AG04450 (cell line): Measurements from ENCODE around the gene SF3B2. TPM values are rescaled to one million over a fixed set of nuclear protein-coding genes. Genes with fewer than 3 reads are reported as not detected.
"Not testable (repeated sequence)": the region's sequence is repeated elsewhere in the genome, so short reads cannot be mapped to it uniquely, and the experiment has no call there.

Source experiments
- CTCF ChIA-PET: fragments of 300-600, 350-600 bp; formaldehyde crosslinking; extraction: SDS; loops from one replicate; lab custom pipeline; 2022; ENCODE audit warnings: antibody characterized with exemption, inconsistent platforms; lab: Charles Lee
- POLR2A ChIA-PET: fragments of 350-600 bp; formaldehyde crosslinking; extraction: SDS; loops from one replicate; lab custom pipeline; 2021; ENCODE audit warnings: antibody characterized with exemption, inconsistent platforms; lab: Yijun Ruan, JAX
- DNase-seq: peaks from one replicate; pipeline ENCODE4 v3.0.0-alpha.2; 2011; ENCODE audit warnings: low read depth, low spot score
- H3K27ac ChIP-seq: one replicate; pipeline ENCODE4 v1.5.1; 2012; ENCODE audit warnings: low read depth, low read length, control low read depth
- H3K27me3 ChIP-seq: one replicate; pipeline ENCODE4 v1.6.0; 2012; ENCODE audit warnings: low read length; ENCODE audit not compliant: control insufficient read depth, insufficient read depth
- H3K4me3 ChIP-seq: 2 replicates; pipeline ENCODE4 v1.5.1; 2011; ENCODE audit warnings: mild to moderate bottlenecking, low read depth, low read length, control low read depth
- H3K9me3 ChIP-seq: 2 replicates; pipeline ENCODE4 v1.5.1; 2012; ENCODE audit warnings: low read length; ENCODE audit not compliant: control insufficient read depth, insufficient read depth
- CTCF ChIP-seq: IDR thresholded peaks from 2 replicates; pipeline ENCODE4 v1.5.1; 2011; ENCODE audit warnings: low read depth, low read length, control low read depth, inconsistent platforms
- polyA plus RNA-seq: library from polyadenylated mRNA; depleted of rRNA; stranded (reverse); fragments of >200 nt; gene quantifications from 2 replicates; pipeline ENCODE4 v1.2.3, GENCODE V29; 2011

SF3B2 gene
- polyA plus RNA-seq, 1 experiment, result 88.2 TPM

- no peak for DNase-seq
- Histone ChIP-seq H3K27ac (no peak overlapping the region), H3K27me3 (no peaks in the 10 kb centered on the region), H3K4me3 (no peak overlapping the region), H3K9me3 (no peaks in the 10 kb centered on the region)
- POLR2A ChIA-PET, result no interaction called here
- CTCF ChIA-PET, result interaction anchor here (0.7 kb wide), 1 partner anchor 36 kb away, joined by 4 read pairs; no protein-coding TSS in a partner anchor
- TF ChIP-seq CTCF, result no peak
Observed at GRCh38 chr11:66089067-66089466, 36.9 kb downstream of the SF3B2 start.

- Histone ChIP-seq H3K9me3 (no peaks in the 10 kb centered on the region), H3K27me3 (no peaks in the 10 kb centered on the region), H3K27ac (no peak overlapping the region), H3K4me3 (no peak overlapping the region)
- no peak for TF ChIP-seq CTCF
- ChIA-PET POLR2A (no interaction called here), CTCF (no interaction called here)
- DNase-seq, result no peak
Observed at GRCh38 chr11:66090288-66090687, 38.1 kb downstream of the SF3B2 start.

- H3K27ac ChIP-seq, H3K4me3 ChIP-seq, H3K9me3 ChIP-seq, CTCF ChIA-PET, H3K27me3 ChIP-seq, DNase-seq, POLR2A ChIA-PET: not testable (repeated sequence)
Observed at GRCh38 chr11:66092125-66092524, 40.0 kb downstream of the SF3B2 start.

GRCh38 chr11:66099746-66100145 is 47.6 kb downstream of the SF3B2 start:
- DNase-seq, H3K4me3 ChIP-seq, H3K9me3 ChIP-seq, H3K27me3 ChIP-seq, H3K27ac ChIP-seq, POLR2A ChIA-PET: not testable (repeated sequence)
- CTCF ChIA-PET, result interaction anchor here (0.6 kb wide), 1 partner anchor 824 kb away, joined by 3 read pairs; no protein-coding TSS in a partner anchor

GRCh38 chr11:66100272-66101065 is 48.3 kb downstream of the SF3B2 start:
- no peak for TF ChIP-seq CTCF
- POLR2A ChIA-PET, result no interaction called here
- Histone ChIP-seq H3K4me3 (no peak overlapping the region), H3K27ac (no peak overlapping the region), H3K9me3 (no peaks in the 10 kb centered on the region), H3K27me3 (no peaks in the 10 kb centered on the region)
- no peak for DNase-seq
- CTCF ChIA-PET, result no interaction called here

GRCh38 chr11:66101066-66101464 is 48.9 kb downstream of the SF3B2 start:
- ChIA-PET CTCF (no interaction called here), POLR2A (no interaction called here)
- Histone ChIP-seq H3K4me3 (no peak overlapping the region), H3K27me3 (no peaks in the 10 kb centered on the region), H3K9me3 (no peaks in the 10 kb centered on the region), H3K27ac (no peak overlapping the region)
- no peak for TF ChIP-seq CTCF
- DNase-seq, result no peak
